ENCODE measurements around the gene WDR26.
"Not testable (repeated sequence)": the region's sequence is repeated elsewhere in the genome, so short reads cannot be mapped to it uniquely, and the experiment has no call there.

The WDR26 gene

GRCh38 chr1:224349716-224350115, 84.9 kb downstream of the WDR26 start:
- DNase-seq (ENCODE audit: low spot score): not testable (repeated sequence)

DNA sequence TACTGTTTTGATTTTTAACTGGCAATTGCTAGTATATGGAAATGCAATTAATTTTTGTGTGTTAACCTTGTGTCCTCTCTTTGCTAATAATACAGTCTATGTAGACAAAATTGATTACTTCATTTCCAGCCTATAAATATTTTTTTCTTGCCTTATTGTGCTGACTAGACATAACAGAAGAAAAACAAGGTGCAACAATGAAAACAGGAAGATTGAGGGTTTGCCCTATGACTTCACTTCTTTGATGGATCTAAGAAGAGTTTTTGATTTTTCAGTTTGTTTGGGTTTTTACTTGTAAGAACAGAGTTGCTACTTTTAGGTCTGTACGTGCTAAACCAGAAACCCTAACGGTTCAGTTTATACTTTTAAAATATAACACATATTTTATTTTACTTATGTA, 86.5 kb downstream of the WDR26 start:
- no peak for DNase-seq (ENCODE audit: low spot score)

DNA sequence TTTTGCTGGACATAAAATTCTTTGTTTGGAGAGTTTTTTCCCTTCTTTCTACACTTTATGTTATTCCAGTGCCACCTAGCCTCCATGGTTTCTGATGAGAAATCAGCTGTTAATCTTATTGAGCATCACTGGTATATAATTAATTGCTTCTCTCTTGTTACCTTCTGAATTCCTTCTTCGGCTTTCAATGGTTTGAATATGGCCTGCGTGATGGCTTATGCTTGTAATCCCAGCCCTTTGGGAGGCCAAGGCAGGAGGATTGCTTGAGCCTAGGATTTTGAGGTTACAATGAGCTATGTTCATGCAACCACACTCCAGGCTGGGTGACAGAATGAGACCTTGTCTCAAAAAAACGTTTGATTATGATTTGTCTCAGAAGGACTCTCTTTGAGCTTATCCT, 90.9 kb downstream of the WDR26 start:
- DNase-seq (ENCODE audit: low spot score): no peak

- DNase-seq (ENCODE audit: low spot score): not testable (repeated sequence)
These were observed 93.9 kb downstream of the WDR26 start for GRCh38 chr1:224340453-224341384.

- DNase-seq (ENCODE audit: low spot score): no peak
These were observed 95.1 kb downstream of the WDR26 start for GRCh38 chr1:224339442-224340033.

DNA sequence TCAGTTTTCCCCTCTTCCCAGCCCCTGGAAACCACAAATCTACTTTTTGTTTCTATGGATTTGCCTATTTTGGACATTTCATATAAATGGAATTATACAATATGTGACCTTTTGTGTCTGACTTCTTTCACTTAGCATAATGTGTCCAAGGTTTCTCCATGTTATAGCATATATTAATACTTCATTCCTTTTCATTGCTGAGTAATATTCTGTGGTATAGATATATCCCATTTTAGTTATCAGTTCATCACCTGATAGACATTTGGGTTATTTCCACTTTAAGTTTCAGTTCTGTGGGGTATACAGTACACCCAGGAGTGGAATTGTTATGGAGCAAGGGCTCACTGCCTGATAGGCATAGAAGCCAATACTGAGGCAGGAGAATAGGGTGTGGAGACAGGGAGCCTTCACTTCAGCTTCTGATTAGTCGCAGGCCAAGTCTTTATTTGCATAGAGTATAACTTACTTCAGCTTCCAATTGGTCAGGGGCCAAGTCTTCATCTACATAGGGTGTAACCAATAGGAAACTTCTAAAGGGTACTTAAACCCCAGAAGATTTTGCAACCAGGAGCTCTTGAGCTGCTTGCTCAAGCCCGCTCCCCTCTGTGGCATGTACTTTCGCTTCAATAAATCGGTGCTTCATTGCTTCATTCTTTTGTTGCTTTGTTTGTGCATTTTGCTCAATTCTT, 96.3 kb downstream of the WDR26 start:
- no peak for DNase-seq (ENCODE audit: low spot score)

Measured in SW480 (cell line).